ENCODE data around the gene TRAF6. TPM values are rescaled to one million over a fixed set of nuclear protein-coding genes. Genes with fewer than 3 reads are reported as not detected.

TRAF6 gene
- total and polyA plus RNA-seq, 2 experiments from 2014 or later, result 4.2 to 10.5 TPM

DNA sequence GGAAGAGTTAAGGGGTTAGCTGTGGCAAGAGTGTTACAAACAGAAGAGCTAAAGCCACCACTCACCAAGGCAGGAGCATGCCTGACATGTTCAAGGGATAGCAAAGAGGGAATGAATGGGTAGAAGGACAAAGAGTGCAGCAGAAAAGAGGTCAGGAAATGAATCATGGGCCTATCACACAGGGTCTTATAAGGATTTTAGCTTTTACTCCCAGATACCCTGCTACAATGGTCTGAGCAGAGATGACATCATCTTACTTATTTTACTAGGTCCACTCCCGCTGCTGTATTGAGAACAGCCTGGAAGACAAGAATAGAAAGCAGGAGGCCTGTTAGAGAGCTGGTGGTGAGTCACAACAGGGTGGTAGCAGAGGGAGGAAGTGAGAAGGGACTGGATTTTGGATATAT lies 9.8 kb downstream of the TRAF6 start:
- Histone ChIP-seq H3K79me2 (replicated peaks; ENCODE audit: insufficient read depth) (no peaks in the 10 kb centered on the region), H3K4me2 (no peak overlapping the region), H4K20me1 (replicated peaks; ENCODE audit: insufficient read depth) (peaks cover 5% of the 10 kb centered on the region), H3K4me3 (no peak overlapping the region), H3F3A (replicated peaks; ENCODE audit: low read depth) (no peaks in the 10 kb centered on the region), H2AFZ (no peak overlapping the region), H3K27me3 (ENCODE audit: insufficient read depth) (no peaks in the 10 kb centered on the region), H3K9me2 (ENCODE audit: insufficient read depth) (no peaks in the 10 kb centered on the region), H3K27ac (ENCODE audit: low read depth) (no peak overlapping the region), H3K4me1 (ENCODE audit: insufficient read depth) (no peaks in the 10 kb centered on the region), H3K36me3 (ENCODE audit: insufficient read depth) (peaks cover 9% of the 10 kb centered on the region; the same call in 1 of the 2 replicates)
- Mint-ChIP-seq H3K4me1 (no peaks in the 10 kb centered on the region), H3K4me3 (no peak overlapping the region), H3K9me3 (no peaks in the 10 kb centered on the region), H3K27ac (no peak overlapping the region), H3K27me3 (ENCODE audit: insufficient read depth, low read depth, poor library complexity) (no peaks in the 10 kb centered on the region), H3K36me3 (ENCODE audit: low read depth) (peaks cover 6% of the 10 kb centered on the region; the same call in 2 of the 3 replicates)
- DNase-seq (ENCODE audit: low spot score) (no peak), ATAC-seq (no peak)
- TF ChIP-seq POLR2AphosphoS5 (IDR thresholded peaks at IDR 0.05; ENCODE audit: low read depth) (no peak), ZNF331 (CRISPR knock-in tag; IDR thresholded peaks at IDR 0.05; ENCODE audit: low read depth) (no peak), CREB1 (CRISPR knock-in tag; IDR thresholded peaks at IDR 0.05; ENCODE audit: low read depth) (no peak), ZNF114 (CRISPR knock-in tag; IDR thresholded peaks at IDR 0.05) (no peak), EZH2phosphoT487 (IDR thresholded peaks at IDR 0.05; ENCODE audit: unreplicated experiment) (no peak), JUNB (IDR thresholded peaks at IDR 0.05; ENCODE audit: unreplicated experiment) (no peak)
- TF ChIP-seq, protein P1, sequence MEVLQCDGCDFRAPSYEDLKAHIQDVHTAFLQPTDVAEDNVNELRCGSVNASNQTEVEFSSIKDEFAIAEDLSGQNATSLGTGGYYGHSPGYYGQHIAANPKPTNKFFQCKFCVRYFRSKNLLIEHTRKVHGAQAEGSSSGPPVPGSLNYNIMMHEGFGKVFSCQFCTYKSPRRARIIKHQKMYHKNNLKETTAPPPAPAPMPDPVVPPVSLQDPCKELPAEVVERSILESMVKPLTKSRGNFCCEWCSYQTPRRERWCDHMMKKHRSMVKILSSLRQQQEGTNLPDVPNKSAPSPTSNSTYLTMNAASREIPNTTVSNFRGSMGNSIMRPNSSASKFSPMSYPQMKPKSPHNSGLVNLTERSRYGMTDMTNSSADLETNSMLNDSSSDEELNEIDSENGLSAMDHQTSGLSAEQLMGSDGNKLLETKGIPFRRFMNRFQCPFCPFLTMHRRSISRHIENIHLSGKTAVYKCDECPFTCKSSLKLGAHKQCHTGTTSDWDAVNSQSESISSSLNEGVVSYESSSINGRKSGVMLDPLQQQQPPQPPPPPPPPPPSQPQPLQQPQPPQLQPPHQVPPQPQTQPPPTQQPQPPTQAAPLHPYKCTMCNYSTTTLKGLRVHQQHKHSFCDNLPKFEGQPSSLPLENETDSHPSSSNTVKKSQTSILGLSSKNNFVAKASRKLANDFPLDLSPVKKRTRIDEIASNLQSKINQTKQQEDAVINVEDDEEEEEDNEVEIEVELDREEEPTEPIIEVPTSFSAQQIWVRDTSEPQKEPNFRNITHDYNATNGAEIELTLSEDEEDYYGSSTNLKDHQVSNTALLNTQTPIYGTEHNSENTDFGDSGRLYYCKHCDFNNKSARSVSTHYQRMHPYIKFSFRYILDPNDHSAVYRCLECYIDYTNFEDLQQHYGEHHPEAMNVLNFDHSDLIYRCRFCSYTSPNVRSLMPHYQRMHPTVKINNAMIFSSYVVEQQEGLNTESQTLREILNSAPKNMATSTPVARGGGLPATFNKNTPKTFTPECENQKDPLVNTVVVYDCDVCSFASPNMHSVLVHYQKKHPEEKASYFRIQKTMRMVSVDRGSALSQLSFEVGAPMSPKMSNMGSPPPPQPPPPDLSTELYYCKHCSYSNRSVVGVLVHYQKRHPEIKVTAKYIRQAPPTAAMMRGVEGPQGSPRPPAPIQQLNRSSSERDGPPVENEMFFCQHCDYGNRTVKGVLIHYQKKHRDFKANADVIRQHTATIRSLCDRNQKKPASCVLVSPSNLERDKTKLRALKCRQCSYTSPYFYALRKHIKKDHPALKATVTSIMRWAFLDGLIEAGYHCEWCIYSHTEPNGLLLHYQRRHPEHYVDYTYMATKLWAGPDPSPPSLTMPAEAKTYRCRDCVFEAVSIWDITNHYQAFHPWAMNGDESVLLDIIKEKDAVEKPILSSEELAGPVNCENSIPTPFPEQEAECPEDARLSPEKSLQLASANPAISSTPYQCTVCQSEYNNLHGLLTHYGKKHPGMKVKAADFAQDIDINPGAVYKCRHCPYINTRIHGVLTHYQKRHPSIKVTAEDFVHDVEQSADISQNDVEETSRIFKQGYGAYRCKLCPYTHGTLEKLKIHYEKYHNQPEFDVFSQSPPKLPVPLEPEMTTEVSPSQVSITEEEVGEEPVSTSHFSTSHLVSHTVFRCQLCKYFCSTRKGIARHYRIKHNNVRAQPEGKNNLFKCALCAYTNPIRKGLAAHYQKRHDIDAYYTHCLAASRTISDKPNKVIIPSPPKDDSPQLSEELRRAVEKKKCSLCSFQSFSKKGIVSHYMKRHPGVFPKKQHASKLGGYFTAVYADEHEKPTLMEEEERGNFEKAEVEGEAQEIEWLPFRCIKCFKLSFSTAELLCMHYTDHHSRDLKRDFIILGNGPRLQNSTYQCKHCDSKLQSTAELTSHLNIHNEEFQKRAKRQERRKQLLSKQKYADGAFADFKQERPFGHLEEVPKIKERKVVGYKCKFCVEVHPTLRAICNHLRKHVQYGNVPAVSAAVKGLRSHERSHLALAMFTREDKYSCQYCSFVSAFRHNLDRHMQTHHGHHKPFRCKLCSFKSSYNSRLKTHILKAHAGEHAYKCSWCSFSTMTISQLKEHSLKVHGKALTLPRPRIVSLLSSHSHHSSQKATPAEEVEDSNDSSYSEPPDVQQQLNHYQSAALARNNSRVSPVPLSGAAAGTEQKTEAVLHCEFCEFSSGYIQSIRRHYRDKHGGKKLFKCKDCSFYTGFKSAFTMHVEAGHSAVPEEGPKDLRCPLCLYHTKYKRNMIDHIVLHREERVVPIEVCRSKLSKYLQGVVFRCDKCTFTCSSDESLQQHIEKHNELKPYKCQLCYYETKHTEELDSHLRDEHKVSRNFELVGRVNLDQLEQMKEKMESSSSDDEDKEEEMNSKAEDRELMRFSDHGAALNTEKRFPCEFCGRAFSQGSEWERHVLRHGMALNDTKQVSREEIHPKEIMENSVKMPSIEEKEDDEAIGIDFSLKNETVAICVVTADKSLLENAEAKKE (CRISPR knock-in tag; IDR thresholded peaks at IDR 0.05), result no peak
- TF ChIP-seq, protein P2, sequence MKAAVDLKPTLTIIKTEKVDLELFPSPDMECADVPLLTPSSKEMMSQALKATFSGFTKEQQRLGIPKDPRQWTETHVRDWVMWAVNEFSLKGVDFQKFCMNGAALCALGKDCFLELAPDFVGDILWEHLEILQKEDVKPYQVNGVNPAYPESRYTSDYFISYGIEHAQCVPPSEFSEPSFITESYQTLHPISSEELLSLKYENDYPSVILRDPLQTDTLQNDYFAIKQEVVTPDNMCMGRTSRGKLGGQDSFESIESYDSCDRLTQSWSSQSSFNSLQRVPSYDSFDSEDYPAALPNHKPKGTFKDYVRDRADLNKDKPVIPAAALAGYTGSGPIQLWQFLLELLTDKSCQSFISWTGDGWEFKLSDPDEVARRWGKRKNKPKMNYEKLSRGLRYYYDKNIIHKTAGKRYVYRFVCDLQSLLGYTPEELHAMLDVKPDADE (IDR thresholded peaks at IDR 0.05), result no peak
- TF ChIP-seq, protein P3, sequence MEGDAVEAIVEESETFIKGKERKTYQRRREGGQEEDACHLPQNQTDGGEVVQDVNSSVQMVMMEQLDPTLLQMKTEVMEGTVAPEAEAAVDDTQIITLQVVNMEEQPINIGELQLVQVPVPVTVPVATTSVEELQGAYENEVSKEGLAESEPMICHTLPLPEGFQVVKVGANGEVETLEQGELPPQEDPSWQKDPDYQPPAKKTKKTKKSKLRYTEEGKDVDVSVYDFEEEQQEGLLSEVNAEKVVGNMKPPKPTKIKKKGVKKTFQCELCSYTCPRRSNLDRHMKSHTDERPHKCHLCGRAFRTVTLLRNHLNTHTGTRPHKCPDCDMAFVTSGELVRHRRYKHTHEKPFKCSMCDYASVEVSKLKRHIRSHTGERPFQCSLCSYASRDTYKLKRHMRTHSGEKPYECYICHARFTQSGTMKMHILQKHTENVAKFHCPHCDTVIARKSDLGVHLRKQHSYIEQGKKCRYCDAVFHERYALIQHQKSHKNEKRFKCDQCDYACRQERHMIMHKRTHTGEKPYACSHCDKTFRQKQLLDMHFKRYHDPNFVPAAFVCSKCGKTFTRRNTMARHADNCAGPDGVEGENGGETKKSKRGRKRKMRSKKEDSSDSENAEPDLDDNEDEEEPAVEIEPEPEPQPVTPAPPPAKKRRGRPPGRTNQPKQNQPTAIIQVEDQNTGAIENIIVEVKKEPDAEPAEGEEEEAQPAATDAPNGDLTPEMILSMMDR (conservative IDR thresholded peaks at IDR 0.05; ENCODE audit: low read depth in 2 of 2), result no peak

Measured in GM23338 (cell line).